Placental epithelial cell (primary cell): Measurements from ENCODE around the gene RTKN2. TPM values are rescaled to one million over a fixed set of nuclear protein-coding genes. Genes with fewer than 3 reads are reported as not detected.

Experiments used
- total RNA-seq: library from RNA; depleted of rRNA; stranded (reverse); fragments of >200 nt; gene quantifications from 2 replicates; pipeline ENCODE4 v1.2.3, GENCODE V29; 2012

RTKN2 gene, protein sequence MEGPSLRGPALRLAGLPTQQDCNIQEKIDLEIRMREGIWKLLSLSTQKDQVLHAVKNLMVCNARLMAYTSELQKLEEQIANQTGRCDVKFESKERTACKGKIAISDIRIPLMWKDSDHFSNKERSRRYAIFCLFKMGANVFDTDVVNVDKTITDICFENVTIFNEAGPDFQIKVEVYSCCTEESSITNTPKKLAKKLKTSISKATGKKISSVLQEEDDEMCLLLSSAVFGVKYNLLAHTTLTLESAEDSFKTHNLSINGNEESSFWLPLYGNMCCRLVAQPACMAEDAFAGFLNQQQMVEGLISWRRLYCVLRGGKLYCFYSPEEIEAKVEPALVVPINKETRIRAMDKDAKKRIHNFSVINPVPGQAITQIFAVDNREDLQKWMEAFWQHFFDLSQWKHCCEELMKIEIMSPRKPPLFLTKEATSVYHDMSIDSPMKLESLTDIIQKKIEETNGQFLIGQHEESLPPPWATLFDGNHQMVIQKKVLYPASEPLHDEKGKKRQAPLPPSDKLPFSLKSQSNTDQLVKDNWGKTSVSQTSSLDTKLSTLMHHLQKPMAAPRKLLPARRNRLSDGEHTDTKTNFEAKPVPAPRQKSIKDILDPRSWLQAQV
- under 0.01 and 0.22 TPM in 2 replicates for total RNA-seq

DNA sequence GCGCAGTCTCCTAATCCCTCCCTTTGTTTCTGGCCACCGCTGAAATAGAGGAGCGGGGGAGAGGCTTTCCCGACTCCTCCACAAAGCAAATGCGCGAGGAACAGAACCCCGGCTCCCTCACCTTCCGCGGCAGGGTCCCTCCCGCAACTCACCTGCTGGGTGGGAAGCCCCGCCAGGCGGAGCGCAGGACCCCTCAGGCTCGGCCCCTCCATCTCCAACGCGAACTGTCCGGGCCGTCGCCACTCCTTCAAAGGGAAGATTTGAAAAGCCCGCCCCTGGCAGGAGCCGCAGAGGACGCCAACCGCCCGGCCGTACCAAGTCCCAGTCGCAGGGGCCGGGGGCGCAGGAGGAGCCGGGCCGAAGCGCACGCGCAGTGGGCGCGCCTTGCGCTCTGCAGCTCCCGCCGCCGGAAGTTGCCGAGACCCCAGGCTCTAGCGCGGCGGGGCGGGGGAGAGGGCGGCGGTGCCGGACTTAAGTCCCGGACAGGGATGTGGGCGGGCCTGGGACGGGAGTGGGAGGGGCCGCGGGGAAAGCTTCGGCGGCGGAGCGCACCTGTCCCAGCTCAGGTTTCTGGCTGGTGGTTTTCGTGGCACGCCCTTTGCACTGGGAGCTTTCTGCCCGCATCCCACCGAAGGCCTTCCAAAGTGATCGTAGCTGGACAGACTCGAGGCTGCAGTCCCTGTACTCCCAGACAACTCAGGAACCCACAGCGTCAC lies at the start of gene RTKN2:
Gene RTKN2 (minus strand): TSS at position 446 of the 716 bp plus-strand sequence. CDS start 234 bp downstream, at position 212.

Other genes starting within 250 kb of the RTKN2 start
- gene ZNF365, start 105.5 kb upstream of the RTKN2 start, total RNA-seq, result under 0.01 TPM in 1 of 2 replicates, not detected in the other